Prostate gland (tissue), 2 donors: Measurements from ENCODE around the gene TMEM74B.

Experiments
- CTCF ChIP-seq, 4 experiments: fragments of 200-600 bp in 2 of 4; fragments of 450-650 bp in 2 of 4; sonication (generic) in 2 of 4; IDR thresholded peaks; 1 replicate in 3 of 4; 2 replicates in 1 of 4; pipeline ENCODE4 v1.5.1; 2016 to 2019; ENCODE audit warnings: antibody characterized with exemption in 4 of 4, mild to moderate bottlenecking in 2 of 4, moderate library complexity in 2 of 4
- POLR2A ChIP-seq: fragments of 450-650 bp; IDR thresholded peaks from one replicate; pipeline ENCODE4 v1.6.1; 2016; ENCODE audit warnings: antibody characterized with exemption, mild to moderate bottlenecking

GRCh38 chr20:1155342-1155741 is 29.4 kb downstream of the TMEM74B start:
- TF ChIP-seq CTCF (IDR thresholded peaks at IDR 0.05) (no peak), POLR2A (no peak)
